IPS DF 4.7 (cell line): Measurements from ENCODE around the gene ST7L.

Experiments
- DNase-seq: peaks from one replicate; pipeline ENCODE4 v3.0.0-alpha.2; 2013; ENCODE audit warnings: low spot score; ENCODE audit errors: extremely low read depth

The ST7L gene

GRCh38 chr1:112516141-112516540 lies 102.8 kb downstream of the ST7L start:
- no peak for DNase-seq

GRCh38 chr1:112515311-112516009 lies 103.5 kb downstream of the ST7L start:
- no peak for DNase-seq

- no peak for DNase-seq
Measured at GRCh38 chr1:112514901-112515300, 104.0 kb downstream of the ST7L start.

GRCh38 chr1:112513112-112513870 lies 105.7 kb downstream of the ST7L start:
- no peak for DNase-seq

GRCh38 chr1:112511897-112512296 lies 107.0 kb downstream of the ST7L start:
- no peak for DNase-seq

GRCh38 chr1:112510340-112510739 lies 108.6 kb downstream of the ST7L start:
- no peak for DNase-seq

GRCh38 chr1:112509660-112510178 lies 109.2 kb downstream of the ST7L start:
- DNase-seq: no peak

GRCh38 chr1:112509005-112509659 lies 109.8 kb downstream of the ST7L start:
- DNase-seq: no peak

- DNase-seq: no peak
Measured at GRCh38 chr1:112508278-112509004, 110.5 kb downstream of the ST7L start, which contains the start of gene WNT2B. WNT2B (plus strand) TSS chr1:112508965; CDS start chr1:112509263, 298 bp downstream.

- DNase-seq: no peak
Measured at GRCh38 chr1:112507921-112508277, 111.0 kb downstream of the ST7L start.

- DNase-seq: no peak
Measured at GRCh38 chr1:112507336-112507735, 111.6 kb downstream of the ST7L start.

GRCh38 chr1:112506731-112507130 lies 112.2 kb downstream of the ST7L start:
- DNase-seq: no peak

- no peak for DNase-seq
Measured at GRCh38 chr1:112506306-112506705, 112.6 kb downstream of the ST7L start.

GRCh38 chr1:112505878-112506277 lies 113.1 kb downstream of the ST7L start:
- no peak for DNase-seq

GRCh38 chr1:112505400-112505785 lies 113.5 kb downstream of the ST7L start:
- DNase-seq: no peak

GRCh38 chr1:112504661-112505399 lies 114.1 kb downstream of the ST7L start:
- no peak for DNase-seq

- no peak for DNase-seq
Measured at GRCh38 chr1:112504001-112504660, 114.8 kb downstream of the ST7L start.

GRCh38 chr1:112502826-112503225 lies 116.1 kb downstream of the ST7L start:
- no peak for DNase-seq

GRCh38 chr1:112501810-112502641 lies 116.9 kb downstream of the ST7L start:
- no peak for DNase-seq
